Stomach (tissue), 9 donors: ENCODE data around the gene TMCC2. TPM values are rescaled to one million over a fixed set of nuclear protein-coding genes. Genes with fewer than 3 reads are reported as not detected.

Source experiments
- DNase-seq, 2 donors: peaks; one replicate each; pipeline versions ENCODE4 v3.0.0 to v3.0.0-alpha.2; 2013 to 2019
- H3K27ac ChIP-seq, 5 donors: fragments of 200-600 bp in 4 of 5; sonication (generic) in 4 of 5; one replicate each; pipeline ENCODE4 v1.5.1; 2013 to 2019; ENCODE audit warnings: mild to moderate bottlenecking in 1 of 5, moderate library complexity in 1 of 5
- H3K27me3 ChIP-seq, 3 donors: fragments of 200-600 bp; sonication (generic); one replicate each; pipeline ENCODE4 v1.5.1; 2017 to 2019; ENCODE audit warnings: mixed run types in 1 of 3
- H3K36me3 ChIP-seq, 4 donors: fragments of 200-600 bp; sonication (generic); 1 replicate in 3 of 4; 2 replicates in 1 of 4; pipeline ENCODE4 v1.5.1; 2016 to 2019
- H3K4me1 ChIP-seq, 4 donors: fragments of 200-600 bp; sonication (generic); one replicate each; pipeline ENCODE4 v1.5.1; 2016 to 2019
- H3K4me3 ChIP-seq, 4 donors: fragments of 200-600 bp; sonication (generic) in 3 of 4; one replicate each; pipeline ENCODE4 v1.5.1; 2016 to 2019; ENCODE audit warnings: mild to moderate bottlenecking in 1 of 4
- H3K9me3 ChIP-seq, 4 donors: fragments of 200-600 bp; sonication (generic); one replicate each; pipeline ENCODE4 v1.5.1; 2016 to 2019
- CTCF ChIP-seq, 7 experiments: fragments of 450-650 bp in 4 of 7; fragments of 200-600 bp in 3 of 7; sonication (generic) in 3 of 7; IDR thresholded peaks; one replicate each; pipeline ENCODE4 v1.5.1; 2016 to 2019; ENCODE audit warnings: antibody characterized with exemption in 7 of 7, control low read depth in 2 of 7, mild to moderate bottlenecking in 1 of 7
- EP300 ChIP-seq: sonication (generic); formaldehyde crosslinking; IDR thresholded peaks from one replicate; pipeline ENCODE4 v1.6.1; 2017; ENCODE audit warnings: antibody characterized with exemption
- POLR2A ChIP-seq, 4 donors: fragments of 450-650 bp; IDR thresholded peaks; one replicate each; pipeline ENCODE4 v1.6.1; 2016; ENCODE audit warnings: antibody characterized with exemption in 4 of 4, control low read depth in 2 of 4, mild to moderate bottlenecking in 1 of 4, moderate library complexity in 1 of 4
- POLR2AphosphoS5 ChIP-seq, 3 donors: sonication (generic); formaldehyde crosslinking; IDR thresholded peaks; one replicate each; pipeline ENCODE4 v1.6.1; 2016; ENCODE audit warnings: antibody characterized with exemption in 3 of 3
- WGBS, 5 donors: extraction: QIAGEN DNeasy Blood & Tissue Kit in 3 of 5; methylation state at CpG; one replicate each; pipeline versions ENCODE4 v1.1.5 to v1.1.7; 2013 to 2018; 5-methylcytosine and 5-hydroxymethylcytosine counted together
- intact Hi-C: fragments of 100-400 bp; cut with DNase I; formaldehyde crosslinking; loops from one replicate; pipeline ENCODE4 v1.15.1; 2023; ENCODE audit warnings: low total_unique reads
- polyA plus RNA-seq, 3 donors: library from polyadenylated mRNA; stranded (reverse); fragments of 200-250 nt; gene quantifications; one replicate each; pipeline ENCODE4 v1.2.3, GENCODE V29; 2013
- total RNA-seq, 5 donors: library from RNA; depleted of rRNA; stranded (reverse); fragments of >200 nt; gene quantifications; one replicate each; pipeline versions ENCODE4 v1.1.0 to v1.2.3, GENCODE V29; 2014 to 2016
- donor health status: healthy with polysubstance abuse.
- donor health status: Bipolar disorder and iron deficiency.
- donor health status: healthy.

The TMCC2 gene
- total and polyA plus RNA-seq, 8 donors = 0.45 to 3.1 (median 1.5) TPM; not detected in 2

GRCh38 chr1:205205055-205205454, 22.7 kb upstream of the TMCC2 start:
- H3K9me3 ChIP-seq = no peaks in the 10 kb centered on the region
- H3K4me1 ChIP-seq = peaks cover 3 to 44% (median 27%) of the 10 kb centered on the region in 4 donors
- H3K27ac ChIP-seq = no peak overlapping the region
- intact Hi-C loops = no loop called here
- TF ChIP-seq CTCF (IDR thresholded peaks at IDR 0.05) (no peak), EP300 (no peak), POLR2A (IDR thresholded peaks at IDR 0.05) (no peak), POLR2AphosphoS5 (IDR thresholded peaks at IDR 0.05) (no peak)
- DNase-seq = no peak
- no peaks in the 10 kb centered on the region for H3K36me3 ChIP-seq
- H3K4me3 ChIP-seq = no peak overlapping the region
- H3K27me3 ChIP-seq = no peaks in the 10 kb centered on the region

GRCh38 chr1:205208811-205209210, 18.9 kb upstream of the TMCC2 start:
- TF ChIP-seq POLR2AphosphoS5 (IDR thresholded peaks at IDR 0.05) (no peak), POLR2A (IDR thresholded peaks at IDR 0.05) (no peak), EP300 (no peak), CTCF (IDR thresholded peaks at IDR 0.05) (no peak)
- H3K4me3 ChIP-seq = no peak overlapping the region
- H3K27me3 ChIP-seq = no peaks in the 10 kb centered on the region
- no peak overlapping the region for H3K27ac ChIP-seq
- no peak for DNase-seq
- H3K36me3 ChIP-seq = no peaks in the 10 kb centered on the region
- WGBS, 5 donors = 86 to 91% (median 90%) methylated on average over 3 of the region's 3 CpGs
- peaks cover 9 to 52% (median 34%) of the 10 kb centered on the region in 4 donors for H3K4me1 ChIP-seq
- intact Hi-C loops = no loop called here
- H3K9me3 ChIP-seq = no peaks in the 10 kb centered on the region

GRCh38 chr1:205210756-205211168, 17.0 kb upstream of the TMCC2 start:
- intact Hi-C loops = no loop called here
- no peak for TF ChIP-seq POLR2A (IDR thresholded peaks at IDR 0.05)
- TF ChIP-seq EP300 = no peak
- no peak for TF ChIP-seq CTCF (IDR thresholded peaks at IDR 0.05)
- TF ChIP-seq POLR2AphosphoS5 (IDR thresholded peaks at IDR 0.05) = no peak
- 0 to 1% (median 0%) methylated on average over 22 to 31 of the region's 31 CpGs for WGBS, 5 donors

GRCh38 chr1:205211169-205211838, 16.4 kb upstream of the TMCC2 start, which contains the start of gene DSTYK:
DSTYK (minus strand) TSS chr1:205211702; CDS start chr1:205211535, 167 bp downstream.
- TF ChIP-seq POLR2AphosphoS5 (IDR thresholded peaks at IDR 0.05) (peak; percentile 70 to 85 (median 79)), EP300 (no peak), POLR2A (IDR thresholded peaks at IDR 0.05) (peak in 2 of 4 donors; percentile 28 to 31), CTCF (IDR thresholded peaks at IDR 0.05) (peak in 1 of 7 experiments; percentile 9)
- intact Hi-C loops = no loop called here
- Histone ChIP-seq H3K4me3 (peak within 1 kb of the TSS; percentile 89 to 98 (median 92)), H3K36me3 (no peaks in the 10 kb centered on the region), H3K9me3 (no peaks in the 10 kb centered on the region), H3K4me1 (peaks cover 9 to 37% (median 24%) of the 10 kb centered on the region in 4 donors), H3K27ac (peak within 1 kb of the TSS; percentile 85 to 96 (median 86)), H3K27me3 (no peaks in the 10 kb centered on the region)
- 0 to 1% (median 0%) methylated on average over 13 to 67 of the region's 67 CpGs for WGBS, 5 donors
- DNase-seq = peak; percentile 92 to 97

More at GRCh38 chr1:205210756-205211168, 17.0 kb upstream of the TMCC2 start:
- Histone ChIP-seq H3K36me3 (no peaks in the 10 kb centered on the region), H3K27me3 (no peaks in the 10 kb centered on the region), H3K4me1 (peaks cover 9 to 37% (median 25%) of the 10 kb centered on the region in 4 donors), H3K9me3 (no peaks in the 10 kb centered on the region), H3K4me3 (peak overlapping the region; percentile 89 to 98 (median 92)), H3K27ac (peak overlapping the region; percentile 85 to 96 (median 86))
- DNase-seq = no peak
